ENCODE measurements around the gene C1QTNF9B.

- TF ChIP-seq YY1 (IDR thresholded peaks at IDR 0.05) (no peak), ZBTB33 (IDR thresholded peaks at IDR 0.05) (no peak), CTCF (IDR thresholded peaks at IDR 0.05; ENCODE audit: low read depth, low read length, missing input control) (no peak), MAX (IDR thresholded peaks at IDR 0.05) (no peak), SP1 (IDR thresholded peaks at IDR 0.05) (no peak), TAF1 (conservative IDR thresholded peaks at IDR 0.05) (no peak), RAD21 (IDR thresholded peaks at IDR 0.05) (no peak)
Observed at GRCh38 chr13:23945612-23946011, 48.3 kb upstream of the C1QTNF9B start.

Measured in liver (tissue), 3 donors.